HuH-7.5 (cell line): ENCODE data around the gene PDGFRB.
A peak's percentile ranks its signal among the peaks of the same experiment; 100 is the strongest.

Experiments
- DNase-seq: peaks from one replicate; pipeline ENCODE4 v3.0.0; 2011; ENCODE audit warnings: low spot score

The PDGFRB gene

GRCh38 chr5:150163035-150163434, 7.4 kb upstream of the PDGFRB start:
- no peak for DNase-seq

GRCh38 chr5:150162142-150162513, 6.5 kb upstream of the PDGFRB start:
- DNase-seq: no peak

DNA sequence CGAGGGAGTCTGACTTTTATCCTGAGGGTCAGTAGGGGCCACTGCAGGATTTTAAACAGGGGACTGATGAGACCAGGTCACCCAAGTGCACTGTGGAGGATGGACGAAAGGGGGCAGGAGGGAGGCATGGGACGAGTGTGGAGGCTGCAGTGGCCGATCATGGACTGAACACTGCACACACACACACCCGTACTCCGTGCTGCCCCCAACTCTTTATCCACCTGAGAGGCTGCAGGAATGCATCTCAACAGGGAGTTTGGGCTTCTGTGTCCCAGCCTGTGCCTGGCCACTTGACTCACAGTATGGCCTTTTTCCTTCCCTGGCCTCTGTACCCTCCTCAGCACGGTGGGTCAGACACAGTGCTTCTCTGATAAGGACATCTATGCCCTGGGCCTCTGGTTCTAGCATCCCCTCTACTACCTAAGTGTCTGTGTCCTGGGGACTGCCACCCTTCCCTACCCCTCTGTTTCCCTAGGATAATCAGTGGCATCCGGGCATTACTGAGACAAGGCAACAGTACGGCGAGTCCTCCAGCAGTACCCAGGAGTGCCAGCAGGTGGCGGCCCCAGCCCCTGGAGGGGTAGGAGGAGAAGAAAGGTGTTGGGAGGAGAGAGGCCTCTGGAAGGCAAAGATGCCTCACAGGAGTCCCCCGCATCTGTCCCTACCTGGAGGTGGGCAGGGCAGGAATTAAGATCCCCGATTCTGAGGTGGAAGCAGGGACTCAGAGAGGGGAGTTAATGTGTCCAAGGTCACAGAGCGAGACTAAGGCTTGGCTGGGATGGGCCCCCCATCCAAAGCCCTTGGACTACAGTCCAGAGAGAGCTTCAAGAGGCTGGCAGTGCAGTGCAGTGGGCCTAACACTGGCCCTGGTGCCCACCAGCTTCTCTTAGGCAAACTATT, 5.8 kb upstream of the PDGFRB start:
- DNase-seq: peak; percentile 95

DNA sequence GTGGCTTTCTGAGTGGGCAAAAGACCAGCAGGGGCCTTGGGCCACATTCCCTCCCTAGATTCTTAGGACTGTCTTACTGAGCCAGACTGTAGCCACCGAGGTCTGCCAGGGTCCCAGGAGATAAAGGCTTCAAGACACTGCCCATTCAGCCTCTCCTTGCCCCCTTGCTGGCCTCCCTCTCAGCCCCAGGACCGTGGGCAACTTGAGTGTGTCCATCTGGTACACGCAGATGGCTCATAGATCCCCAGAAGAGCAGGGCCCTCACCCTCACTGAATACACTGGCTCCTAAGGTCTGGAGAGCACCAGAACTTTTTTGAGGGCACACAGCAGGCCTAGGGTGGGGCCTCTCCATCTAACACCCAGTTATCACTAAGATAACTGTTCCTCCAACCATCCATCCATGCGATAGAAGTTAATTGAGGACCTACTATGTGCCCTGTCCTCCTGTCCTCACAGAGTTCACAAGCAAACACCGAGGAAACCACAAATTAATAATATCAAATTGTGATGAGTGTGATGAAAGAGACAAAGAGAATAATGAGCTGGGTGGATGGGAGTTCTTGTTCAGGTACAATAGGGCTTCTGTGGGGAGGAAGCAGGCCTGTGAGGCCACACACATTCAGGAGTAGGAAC, 4.9 kb upstream of the PDGFRB start:
- no peak for DNase-seq

GRCh38 chr5:150159741-150160179, 4.1 kb upstream of the PDGFRB start:
- DNase-seq: no peak

DNA sequence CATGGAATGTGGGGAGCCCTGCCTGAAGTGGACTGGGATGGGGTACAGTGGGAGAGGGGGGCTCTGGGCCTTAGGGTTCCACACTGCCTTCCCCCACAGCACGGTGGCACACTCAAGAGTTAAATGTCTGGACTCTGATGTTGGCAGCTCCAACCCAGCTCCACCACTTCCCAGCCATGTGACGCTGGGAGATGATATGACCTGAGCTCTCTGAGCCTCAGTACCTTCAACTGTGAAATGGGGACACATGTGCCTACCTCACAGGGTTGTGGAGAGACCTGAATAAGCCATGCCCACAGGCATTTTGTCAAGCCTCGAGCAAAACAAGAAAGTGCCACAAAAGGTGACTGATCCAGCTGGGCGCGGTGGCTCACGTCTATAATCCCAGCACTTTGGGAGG, 3.4 kb upstream of the PDGFRB start:
- DNase-seq: no peak

GRCh38 chr5:150158170-150158949, 2.7 kb upstream of the PDGFRB start:
- DNase-seq: no peak

GRCh38 chr5:150157168-150157567, 1.5 kb upstream of the PDGFRB start:
- no peak for DNase-seq

DNA sequence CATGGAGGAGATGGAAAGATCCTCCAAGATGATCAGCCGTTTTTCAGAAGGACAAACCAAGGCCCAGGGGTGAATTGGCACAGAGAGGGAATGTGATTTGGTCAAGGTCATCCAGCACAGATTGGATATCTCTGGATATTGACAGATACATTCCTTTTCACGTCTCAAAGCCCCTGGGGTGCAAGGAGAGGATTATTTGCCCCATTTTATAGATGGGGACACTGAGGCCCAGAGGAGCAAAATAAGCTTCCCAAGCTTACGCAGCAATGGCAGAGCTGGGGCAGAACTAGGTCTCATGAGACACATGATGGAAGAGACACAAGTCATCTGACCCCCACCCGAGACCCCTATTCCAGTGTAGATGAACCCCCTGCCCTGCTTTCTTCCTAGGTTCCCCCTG, 895 bp upstream of the PDGFRB start:
- no peak for DNase-seq

- no peak for DNase-seq
These were observed 353 bp upstream of the PDGFRB start for GRCh38 chr5:150156027-150156368.

DNA sequence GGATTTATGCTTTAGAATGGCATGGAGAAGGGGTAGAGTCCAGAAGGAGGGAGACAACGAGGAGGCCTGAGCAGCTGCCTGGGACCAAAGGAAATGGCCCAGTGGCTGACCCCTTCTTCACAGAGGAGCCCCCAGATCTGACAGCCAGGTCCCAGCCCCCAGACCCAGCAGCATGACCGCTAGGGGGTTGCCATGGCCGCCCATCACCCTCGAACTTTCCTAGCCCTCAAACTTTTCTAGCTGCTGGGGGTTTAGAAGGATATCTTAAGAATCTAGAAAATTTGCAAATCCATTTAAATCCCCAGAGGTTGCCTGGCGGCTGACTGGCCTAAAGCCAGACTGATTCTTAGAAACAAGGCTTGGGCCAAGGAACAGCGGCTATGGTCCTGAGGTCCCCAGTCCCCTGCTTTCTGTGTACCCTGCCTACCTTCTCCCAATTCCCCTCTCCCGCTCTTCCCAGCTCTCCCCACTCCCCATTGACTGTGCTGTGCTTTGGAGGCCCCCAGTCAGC, 972 bp downstream of the PDGFRB start:
- no peak for DNase-seq

DNA sequence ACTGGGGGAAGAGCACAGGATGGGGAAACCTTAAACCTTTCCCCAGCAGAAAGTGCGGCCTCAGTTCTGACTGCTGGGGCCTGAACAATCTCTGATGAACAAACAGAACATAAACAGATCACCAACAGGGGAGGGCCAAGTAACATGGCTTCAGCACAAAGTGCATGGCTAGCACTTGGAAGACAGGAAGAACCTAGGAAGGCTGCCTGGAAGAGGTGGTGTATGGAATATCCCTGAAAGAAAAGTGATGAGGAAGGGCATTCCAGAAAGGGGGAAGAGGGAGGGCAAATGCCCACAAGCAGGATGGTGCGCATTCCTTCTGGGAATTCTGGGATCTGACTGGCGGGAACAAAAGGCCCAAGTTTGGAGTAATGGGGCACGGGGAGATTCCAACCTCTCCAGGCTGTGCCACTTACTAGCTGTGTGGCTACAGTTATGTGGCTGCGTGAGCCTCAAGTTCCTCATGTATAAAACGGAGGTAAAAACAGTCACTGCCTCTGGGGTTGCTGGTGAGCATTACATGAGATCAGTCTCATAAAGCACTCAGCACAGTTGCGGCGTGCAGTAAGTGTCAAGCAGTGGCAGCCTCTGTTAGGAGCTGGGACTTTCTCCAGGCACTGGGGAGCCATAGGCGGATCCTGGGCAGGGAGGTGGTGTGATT, 1.6 kb downstream of the PDGFRB start:
- no peak for DNase-seq

DNA sequence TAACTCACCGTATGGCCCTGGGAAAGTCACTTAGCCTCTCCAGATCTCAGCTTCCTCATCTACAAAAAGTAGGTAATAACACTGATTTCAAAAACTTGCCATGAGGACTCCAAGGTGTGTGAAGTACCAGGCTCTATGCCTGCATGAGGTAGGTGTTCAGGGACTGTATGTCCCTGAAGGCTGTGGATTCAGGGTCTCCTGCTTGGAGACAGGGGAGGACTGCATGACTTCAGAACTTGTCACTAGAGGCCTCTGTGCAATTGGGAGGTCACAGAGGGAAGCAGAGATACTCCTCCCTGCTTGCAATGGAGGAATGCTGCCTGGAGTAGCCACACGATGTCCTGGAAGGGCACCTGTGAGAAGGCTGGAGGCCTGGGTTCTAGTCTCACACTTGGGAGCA, 2.2 kb downstream of the PDGFRB start:
- no peak for DNase-seq

DNA sequence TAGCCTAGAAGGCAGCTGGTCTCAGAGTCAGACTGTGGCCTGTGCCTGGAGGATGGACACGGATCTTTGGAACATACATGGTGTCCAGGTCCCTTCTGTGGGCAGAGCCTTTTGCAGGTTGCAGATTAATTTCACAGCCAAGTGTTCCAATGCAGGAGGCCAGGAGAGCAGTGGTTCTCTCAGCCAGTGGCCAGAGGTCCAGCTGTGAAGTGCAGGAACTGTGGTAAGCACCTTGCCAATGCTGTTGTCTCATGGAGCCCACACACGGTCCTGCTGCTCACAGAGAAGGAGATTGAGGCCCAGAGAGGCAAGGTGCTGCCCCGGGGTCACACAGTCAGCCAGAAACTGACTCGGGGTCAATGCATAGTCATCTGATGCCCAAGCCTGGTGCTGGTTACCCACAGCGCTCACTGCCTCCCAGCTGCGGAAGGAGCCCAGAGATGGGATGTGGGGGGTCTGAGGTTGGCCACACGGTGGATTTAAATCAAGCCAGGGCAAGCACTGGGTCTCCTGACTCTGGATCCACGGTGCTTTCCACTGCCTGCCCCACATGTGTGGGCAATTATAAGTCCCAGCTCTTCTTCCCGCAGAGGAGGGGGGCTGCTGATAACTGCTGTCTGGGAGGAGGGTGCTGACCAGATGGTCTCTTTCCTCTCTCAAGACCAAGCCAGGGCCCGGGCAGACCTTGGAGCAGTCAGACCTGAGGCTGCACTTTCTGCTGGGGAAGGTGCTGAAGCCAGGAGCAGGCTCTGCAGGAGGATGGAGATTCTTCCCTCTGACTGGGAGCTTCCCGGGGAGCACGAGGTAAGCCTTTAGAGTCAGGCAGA, 2.8 kb downstream of the PDGFRB start:
- no peak for DNase-seq

DNA sequence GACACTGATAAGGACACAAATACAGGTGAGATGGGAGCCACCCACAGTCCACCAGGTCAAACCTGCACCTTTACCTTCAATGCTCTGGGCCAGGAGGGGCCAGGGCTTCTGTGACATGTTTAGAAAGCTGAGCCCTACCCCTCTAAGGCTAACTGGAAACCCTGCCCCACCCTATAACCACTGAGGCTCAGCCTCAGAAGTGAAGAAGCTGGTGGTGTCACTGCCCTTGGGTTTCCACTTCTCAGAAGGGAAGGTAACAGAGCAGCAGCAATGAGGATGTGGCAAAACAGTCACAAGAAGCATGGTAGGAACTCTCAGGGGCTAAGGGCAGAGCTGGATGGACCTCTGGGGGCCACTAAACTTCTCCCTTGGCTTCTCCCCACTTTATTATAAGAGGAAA, 6.0 kb downstream of the PDGFRB start:
- DNase-seq: no peak

- no peak for DNase-seq
These were observed 7.3 kb downstream of the PDGFRB start for GRCh38 chr5:150148117-150148927.

DNA sequence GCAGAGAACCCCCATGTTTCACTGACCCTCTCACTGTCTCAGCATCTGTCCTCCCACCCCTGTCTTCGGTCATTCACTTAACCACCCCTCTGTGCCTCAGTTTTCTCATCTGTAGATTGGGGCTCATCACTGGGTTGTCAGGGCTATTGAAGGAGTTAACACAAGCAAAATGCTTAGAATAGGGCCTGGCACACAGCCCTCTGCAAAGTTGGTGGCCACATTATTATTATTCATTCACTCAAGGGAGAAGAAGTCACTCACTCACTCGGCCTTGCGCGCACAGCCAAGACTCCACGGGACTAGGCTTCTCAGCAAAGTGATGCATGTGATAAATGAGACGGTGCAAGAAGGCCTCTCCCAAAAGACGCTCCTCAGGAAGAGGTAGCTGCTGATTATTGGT, 8.0 kb downstream of the PDGFRB start:
- DNase-seq: no peak

DNA sequence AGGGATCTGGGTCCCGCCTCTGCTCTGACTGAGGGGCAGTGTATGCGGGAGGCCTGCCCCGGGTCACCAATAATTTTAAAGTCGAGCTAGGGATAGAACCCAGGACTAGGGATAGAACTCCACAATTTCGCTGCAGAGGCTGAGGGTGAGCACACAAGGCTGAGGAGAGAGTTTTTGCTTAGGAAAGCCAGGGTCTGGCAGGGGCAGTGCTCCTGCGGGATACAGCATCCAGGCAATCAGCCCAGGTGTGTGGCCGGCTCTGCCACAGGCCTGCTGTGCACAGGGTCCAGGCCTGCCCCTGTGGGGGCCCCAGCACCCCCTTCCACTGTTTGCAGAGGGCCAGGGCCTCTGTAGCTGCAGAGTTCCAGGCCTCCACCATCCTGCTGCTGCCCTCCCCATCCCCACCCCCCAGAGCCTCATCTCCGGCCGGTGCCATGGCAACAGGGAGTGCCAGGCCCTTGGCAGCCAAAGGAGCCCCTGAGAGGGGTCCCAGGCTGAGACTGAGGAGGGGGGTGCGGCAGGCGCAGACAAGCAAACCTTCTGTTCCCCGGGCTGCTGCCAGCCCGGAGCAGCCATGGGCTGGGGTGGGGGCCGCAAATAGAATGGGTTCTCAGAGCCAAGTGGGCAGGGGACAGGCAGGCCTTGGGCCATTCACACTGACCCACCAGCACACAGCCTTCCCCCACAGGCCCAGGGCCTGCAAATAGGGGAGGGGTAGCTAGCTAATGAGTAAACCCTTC, 8.6 kb downstream of the PDGFRB start:
- no peak for DNase-seq

- no peak for DNase-seq
These were observed 9.4 kb downstream of the PDGFRB start for GRCh38 chr5:150146235-150146634.

DNA sequence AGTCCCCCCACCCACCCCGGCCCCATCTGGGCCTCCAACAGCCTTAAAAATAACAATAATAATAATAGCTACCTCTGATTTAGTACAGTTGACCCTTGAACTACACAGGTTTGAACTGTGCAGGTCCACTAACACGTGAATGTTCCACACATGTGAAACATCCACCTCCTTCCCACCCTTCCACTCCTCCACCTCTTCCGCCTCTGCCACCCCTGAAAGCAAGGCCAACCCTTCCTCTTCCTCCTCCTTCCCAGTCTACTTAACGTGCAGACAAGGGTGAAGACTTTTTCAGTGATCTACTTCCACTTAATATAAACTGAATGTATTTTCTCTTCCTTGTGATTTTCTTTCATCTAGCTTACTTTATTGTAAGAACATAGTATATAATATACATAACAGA, 10.8 kb downstream of the PDGFRB start:
- DNase-seq: no peak
